Activated naive CD4-positive, alpha-beta T cell treated with anti-CD3 and anti-CD28 coated beads, Interleukin-2, amount 50 U/mL, for 24 hours (primary cell): ENCODE results near the gene DNAJB13.
"Not testable (repeated sequence)": the region's sequence is repeated elsewhere in the genome, so short reads cannot be mapped to it uniquely, and the experiment has no call there.

Source experiments
- H3K27ac Mint-ChIP-seq: one replicate; pipeline ENCODE4 v1.8.0; 2021; ENCODE audit warnings: mild to moderate bottlenecking, mixed read lengths
- H3K27me3 Mint-ChIP-seq: one replicate; pipeline ENCODE4 v1.8.0; 2021; ENCODE audit warnings: mixed read lengths
- H3K36me3 Mint-ChIP-seq: one replicate; pipeline ENCODE4 v1.8.0; 2021; ENCODE audit warnings: mixed read lengths
- H3K4me1 Mint-ChIP-seq: one replicate; pipeline ENCODE4 v1.8.0; 2021; ENCODE audit warnings: mixed read lengths
- H3K4me3 Mint-ChIP-seq: one replicate; pipeline ENCODE4 v1.8.0; 2021; ENCODE audit warnings: mild to moderate bottlenecking, mixed read lengths
- H3K9me3 Mint-ChIP-seq: one replicate; pipeline ENCODE4 v1.8.0; 2021; ENCODE audit warnings: mixed read lengths

DNAJB13 gene, protein sequence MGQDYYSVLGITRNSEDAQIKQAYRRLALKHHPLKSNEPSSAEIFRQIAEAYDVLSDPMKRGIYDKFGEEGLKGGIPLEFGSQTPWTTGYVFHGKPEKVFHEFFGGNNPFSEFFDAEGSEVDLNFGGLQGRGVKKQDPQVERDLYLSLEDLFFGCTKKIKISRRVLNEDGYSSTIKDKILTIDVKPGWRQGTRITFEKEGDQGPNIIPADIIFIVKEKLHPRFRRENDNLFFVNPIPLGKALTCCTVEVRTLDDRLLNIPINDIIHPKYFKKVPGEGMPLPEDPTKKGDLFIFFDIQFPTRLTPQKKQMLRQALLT

DNA sequence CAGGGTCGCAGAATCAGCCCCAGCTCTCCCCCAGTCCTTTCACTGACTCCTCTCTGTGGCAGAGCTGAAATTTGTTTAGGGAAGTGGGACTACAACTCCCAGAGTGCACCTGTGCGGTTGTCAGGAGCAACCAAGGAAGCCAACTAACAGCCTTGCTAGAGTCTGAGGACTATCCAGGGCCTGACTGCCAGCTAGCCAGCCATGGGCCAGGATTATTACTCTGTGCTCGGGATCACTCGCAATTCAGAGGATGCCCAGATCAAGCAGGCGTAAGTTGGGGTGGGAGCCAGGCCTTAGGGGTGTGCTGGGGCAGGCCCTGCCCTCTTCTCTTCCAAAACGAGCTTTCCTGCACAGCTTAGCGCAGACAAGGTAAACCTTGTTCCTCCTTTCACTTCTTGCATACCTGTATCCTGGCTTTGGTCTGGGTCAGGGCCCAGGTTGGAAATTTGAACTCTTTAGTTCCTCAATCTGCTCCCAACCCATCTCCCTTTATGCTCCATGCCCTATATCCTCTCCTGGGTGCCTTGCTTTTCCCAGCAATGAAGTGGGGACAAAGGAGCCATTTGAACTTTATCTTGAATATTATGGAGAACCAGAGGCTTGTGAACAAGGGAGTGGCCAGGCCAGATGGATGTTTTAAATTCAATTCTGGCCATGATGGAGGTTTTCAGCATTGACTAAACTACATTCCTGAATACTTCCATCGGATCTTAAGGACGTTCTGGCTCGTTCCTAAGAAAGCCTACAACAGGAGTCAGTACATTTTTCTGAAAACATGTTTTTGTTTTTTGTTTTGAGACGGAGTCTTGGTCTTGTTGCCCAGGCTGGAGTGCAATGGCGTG is at the start of gene DNAJB13:
Gene DNAJB13 (plus strand): TSS at position 158 of the 842 bp plus-strand sequence. CDS start 44 bp downstream, at position 202.
- H3K27me3 Mint-ChIP-seq: no peaks in the 10 kb centered on the region
- no peak within 1 kb of the TSS for H3K4me3 Mint-ChIP-seq
- no peaks in the 10 kb centered on the region for H3K36me3 Mint-ChIP-seq
- H3K4me1 Mint-ChIP-seq: no peaks in the 10 kb centered on the region
- H3K27ac Mint-ChIP-seq: no peak within 1 kb of the TSS
- no peaks in the 10 kb centered on the region for H3K9me3 Mint-ChIP-seq

- H3K4me1 Mint-ChIP-seq: no peaks in the 10 kb centered on the region
- no peaks in the 10 kb centered on the region for H3K9me3 Mint-ChIP-seq
- H3K36me3 Mint-ChIP-seq: peaks cover 11% of the 10 kb centered on the region
- H3K27ac Mint-ChIP-seq: no peak overlapping the region
- H3K27me3 Mint-ChIP-seq: no peaks in the 10 kb centered on the region
- H3K4me3 Mint-ChIP-seq: no peak overlapping the region
Measured at GRCh38 chr11:73902303-73902702, 48.5 kb upstream of the DNAJB13 start.

- Mint-ChIP-seq H3K9me3 (no peaks in the 10 kb centered on the region), H3K4me1 (no peaks in the 10 kb centered on the region), H3K4me3 (no peak overlapping the region), H3K27ac (no peak overlapping the region), H3K36me3 (peaks cover 14% of the 10 kb centered on the region), H3K27me3 (no peaks in the 10 kb centered on the region)
Measured at GRCh38 chr11:73907191-73907590, 43.6 kb upstream of the DNAJB13 start.

GRCh38 chr11:73912026-73912425 is 38.8 kb upstream of the DNAJB13 start:
- no peak overlapping the region for H3K27ac Mint-ChIP-seq
- peaks cover 21% of the 10 kb centered on the region for H3K36me3 Mint-ChIP-seq
- H3K4me1 Mint-ChIP-seq: peaks cover 9% of the 10 kb centered on the region
- no peaks in the 10 kb centered on the region for H3K27me3 Mint-ChIP-seq
- no peaks in the 10 kb centered on the region for H3K9me3 Mint-ChIP-seq
- H3K4me3 Mint-ChIP-seq: no peak overlapping the region

- Mint-ChIP-seq H3K27ac (no peak overlapping the region), H3K9me3 (no peaks in the 10 kb centered on the region), H3K36me3 (peaks cover 18% of the 10 kb centered on the region), H3K4me3 (no peak overlapping the region), H3K4me1 (peaks cover 9% of the 10 kb centered on the region), H3K27me3 (no peaks in the 10 kb centered on the region)
Measured at GRCh38 chr11:73913472-73913871, 37.4 kb upstream of the DNAJB13 start.

GRCh38 chr11:73914284-73914683 is 36.5 kb upstream of the DNAJB13 start:
- Mint-ChIP-seq H3K27me3 (no peaks in the 10 kb centered on the region), H3K9me3 (no peaks in the 10 kb centered on the region), H3K27ac (no peak overlapping the region), H3K4me1 (peaks cover 9% of the 10 kb centered on the region), H3K4me3 (no peak overlapping the region), H3K36me3 (peaks cover 20% of the 10 kb centered on the region)

- H3K4me3 Mint-ChIP-seq: no peak overlapping the region
- no peaks in the 10 kb centered on the region for H3K27me3 Mint-ChIP-seq
- H3K9me3 Mint-ChIP-seq: no peaks in the 10 kb centered on the region
- H3K4me1 Mint-ChIP-seq: peaks cover 9% of the 10 kb centered on the region
- H3K27ac Mint-ChIP-seq: no peak overlapping the region
- H3K36me3 Mint-ChIP-seq: peaks cover 20% of the 10 kb centered on the region
Measured at GRCh38 chr11:73916435-73916834, 34.4 kb upstream of the DNAJB13 start.

DNA sequence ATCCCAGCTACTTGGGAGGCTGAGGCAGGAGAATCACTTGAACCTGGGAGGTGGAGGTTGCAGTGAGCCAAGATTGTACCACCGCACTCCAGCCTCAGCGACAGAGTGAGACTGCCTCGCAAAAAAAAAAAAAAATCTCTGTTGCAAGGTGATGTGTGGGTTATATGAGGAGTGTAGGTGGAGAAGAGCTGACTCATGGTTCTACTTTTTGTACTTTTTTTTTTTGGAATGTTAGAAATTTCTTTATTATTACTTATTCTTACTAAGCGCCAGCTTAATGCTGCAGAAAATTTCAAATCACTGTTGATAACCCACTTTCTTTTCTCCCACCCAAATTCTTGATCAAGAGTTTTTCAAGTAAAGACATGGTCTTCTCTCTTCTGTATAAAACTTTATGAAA is 29.6 kb upstream of the DNAJB13 start:
- no peaks in the 10 kb centered on the region for H3K27me3 Mint-ChIP-seq
- H3K36me3 Mint-ChIP-seq: peaks cover 14% of the 10 kb centered on the region
- no peak overlapping the region for H3K27ac Mint-ChIP-seq
- H3K4me3 Mint-ChIP-seq: no peak overlapping the region
- no peaks in the 10 kb centered on the region for H3K9me3 Mint-ChIP-seq
- H3K4me1 Mint-ChIP-seq: peaks cover 6% of the 10 kb centered on the region

DNA sequence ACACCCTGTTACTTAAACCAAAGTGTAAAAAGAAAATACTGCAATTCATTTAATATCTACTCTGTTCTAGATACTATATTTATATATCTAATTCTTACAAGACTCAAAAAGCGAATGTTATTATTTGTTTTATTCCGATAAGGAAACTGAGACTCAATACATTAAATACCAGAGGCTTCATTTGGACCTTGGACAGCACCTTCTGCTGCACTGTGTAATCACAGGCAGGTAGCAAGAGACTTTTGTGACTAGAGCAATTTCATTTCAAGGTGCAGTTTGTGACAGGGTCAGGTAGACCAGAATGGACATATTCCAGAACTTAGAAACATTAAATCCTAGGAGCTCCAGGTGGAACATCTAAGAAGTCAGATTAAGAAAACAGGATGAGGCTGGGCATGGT is 21.4 kb upstream of the DNAJB13 start:
- Mint-ChIP-seq H3K27ac (no peak overlapping the region), H3K9me3 (no peaks in the 10 kb centered on the region), H3K27me3 (no peaks in the 10 kb centered on the region), H3K4me1 (no peaks in the 10 kb centered on the region), H3K4me3 (no peak overlapping the region), H3K36me3 (peaks cover 11% of the 10 kb centered on the region)

- peaks cover 8% of the 10 kb centered on the region for H3K36me3 Mint-ChIP-seq
- H3K27me3 Mint-ChIP-seq: no peaks in the 10 kb centered on the region
- H3K9me3 Mint-ChIP-seq: no peaks in the 10 kb centered on the region
- H3K27ac Mint-ChIP-seq: no peak overlapping the region
- H3K4me3 Mint-ChIP-seq: no peak overlapping the region
- no peaks in the 10 kb centered on the region for H3K4me1 Mint-ChIP-seq
Measured at GRCh38 chr11:73931039-73931645, 19.7 kb upstream of the DNAJB13 start.

- no peaks in the 10 kb centered on the region for H3K9me3 Mint-ChIP-seq
- peaks cover 7% of the 10 kb centered on the region for H3K36me3 Mint-ChIP-seq
- no peaks in the 10 kb centered on the region for H3K4me1 Mint-ChIP-seq
- no peaks in the 10 kb centered on the region for H3K27me3 Mint-ChIP-seq
- H3K4me3 Mint-ChIP-seq: no peak overlapping the region
- H3K27ac Mint-ChIP-seq: no peak overlapping the region
Measured at GRCh38 chr11:73931951-73932350, 18.9 kb upstream of the DNAJB13 start.

DNA sequence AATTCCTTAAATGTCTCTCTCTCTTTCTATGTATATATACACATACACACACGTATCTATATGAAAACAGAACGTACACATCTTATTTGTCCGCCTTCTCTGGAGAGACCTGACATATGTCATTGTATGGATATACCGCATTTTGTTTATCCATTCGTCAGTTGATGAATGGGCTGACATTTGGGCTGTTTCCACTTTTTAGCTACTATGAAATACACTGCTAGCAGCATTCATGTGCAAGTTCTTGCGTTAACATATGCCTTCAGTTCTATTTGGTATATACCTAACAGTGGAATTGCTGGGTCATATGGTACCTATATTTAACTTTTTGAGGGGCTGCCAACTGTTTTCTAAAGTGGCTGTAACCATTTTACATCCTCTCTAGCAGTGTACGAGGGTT is 18.0 kb upstream of the DNAJB13 start:
- H3K4me1 Mint-ChIP-seq: no peaks in the 10 kb centered on the region
- H3K4me3 Mint-ChIP-seq: no peak overlapping the region
- no peak overlapping the region for H3K27ac Mint-ChIP-seq
- no peaks in the 10 kb centered on the region for H3K9me3 Mint-ChIP-seq
- H3K36me3 Mint-ChIP-seq: peaks cover 4% of the 10 kb centered on the region
- H3K27me3 Mint-ChIP-seq: no peaks in the 10 kb centered on the region

DNA sequence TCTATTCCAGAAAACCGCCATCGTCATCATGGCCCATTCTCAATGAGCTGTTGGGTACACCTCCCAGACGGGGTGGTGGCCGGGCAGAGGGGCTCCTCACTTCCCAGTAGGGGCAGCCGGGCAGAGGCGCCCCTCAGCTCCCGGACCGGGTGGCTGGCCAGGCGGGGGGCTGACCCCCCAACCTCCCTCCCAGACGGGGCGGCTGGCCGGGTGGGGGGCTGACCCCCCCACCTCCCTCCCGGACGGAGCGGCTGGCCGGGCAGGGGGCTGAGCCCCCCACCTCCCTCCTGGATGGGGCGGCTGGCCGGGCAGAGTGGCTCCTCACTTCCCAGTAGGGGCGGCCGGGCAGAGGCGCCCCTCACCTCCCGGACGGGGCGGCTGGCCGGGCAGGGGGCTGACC is 14.8 kb upstream of the DNAJB13 start:
- not testable (repeated sequence) for H3K27me3 Mint-ChIP-seq, H3K4me3 Mint-ChIP-seq, H3K4me1 Mint-ChIP-seq, H3K27ac Mint-ChIP-seq, H3K36me3 Mint-ChIP-seq, H3K9me3 Mint-ChIP-seq

- no peak overlapping the region for H3K4me3 Mint-ChIP-seq
- no peak overlapping the region for H3K27ac Mint-ChIP-seq
- H3K27me3 Mint-ChIP-seq: no peaks in the 10 kb centered on the region
- no peaks in the 10 kb centered on the region for H3K4me1 Mint-ChIP-seq
- no peaks in the 10 kb centered on the region for H3K9me3 Mint-ChIP-seq
- peaks cover 7% of the 10 kb centered on the region for H3K36me3 Mint-ChIP-seq
Measured at GRCh38 chr11:73939096-73939495, 11.7 kb upstream of the DNAJB13 start.

- H3K36me3 Mint-ChIP-seq: peaks cover 5% of the 10 kb centered on the region
- H3K27me3 Mint-ChIP-seq: no peaks in the 10 kb centered on the region
- no peak overlapping the region for H3K4me3 Mint-ChIP-seq
- H3K9me3 Mint-ChIP-seq: no peaks in the 10 kb centered on the region
- no peak overlapping the region for H3K27ac Mint-ChIP-seq
- no peaks in the 10 kb centered on the region for H3K4me1 Mint-ChIP-seq
Measured at GRCh38 chr11:73940801-73941570, 9.8 kb upstream of the DNAJB13 start.
